Gastrocnemius medialis (tissue), 4 donors: ENCODE data around the gene BRF1.

Experiments used
- POLR2A ChIP-seq, 2 donors: fragments of 450-650 bp; IDR thresholded peaks; one replicate each; pipeline ENCODE4 v1.6.1; 2017; ENCODE audit warnings: antibody characterized with exemption in 2 of 2, mild to moderate bottlenecking in 2 of 2, moderate library complexity in 2 of 2
- TF ChIP-seq, protein P1 (sequence below), 5 experiments: fragments of 450-650 bp in 3 of 5; fragments of 200-600 bp in 2 of 5; sonication (generic) in 2 of 5; IDR thresholded peaks in 4 of 5; conservative IDR thresholded peaks in 1 of 5; 1 replicate in 4 of 5; 2 replicates in 1 of 5; pipeline ENCODE4 v1.5.1; 2016 to 2019; ENCODE audit warnings: antibody characterized with exemption in 5 of 5, mild to moderate bottlenecking in 3 of 5, moderate library complexity in 3 of 5

DNA sequence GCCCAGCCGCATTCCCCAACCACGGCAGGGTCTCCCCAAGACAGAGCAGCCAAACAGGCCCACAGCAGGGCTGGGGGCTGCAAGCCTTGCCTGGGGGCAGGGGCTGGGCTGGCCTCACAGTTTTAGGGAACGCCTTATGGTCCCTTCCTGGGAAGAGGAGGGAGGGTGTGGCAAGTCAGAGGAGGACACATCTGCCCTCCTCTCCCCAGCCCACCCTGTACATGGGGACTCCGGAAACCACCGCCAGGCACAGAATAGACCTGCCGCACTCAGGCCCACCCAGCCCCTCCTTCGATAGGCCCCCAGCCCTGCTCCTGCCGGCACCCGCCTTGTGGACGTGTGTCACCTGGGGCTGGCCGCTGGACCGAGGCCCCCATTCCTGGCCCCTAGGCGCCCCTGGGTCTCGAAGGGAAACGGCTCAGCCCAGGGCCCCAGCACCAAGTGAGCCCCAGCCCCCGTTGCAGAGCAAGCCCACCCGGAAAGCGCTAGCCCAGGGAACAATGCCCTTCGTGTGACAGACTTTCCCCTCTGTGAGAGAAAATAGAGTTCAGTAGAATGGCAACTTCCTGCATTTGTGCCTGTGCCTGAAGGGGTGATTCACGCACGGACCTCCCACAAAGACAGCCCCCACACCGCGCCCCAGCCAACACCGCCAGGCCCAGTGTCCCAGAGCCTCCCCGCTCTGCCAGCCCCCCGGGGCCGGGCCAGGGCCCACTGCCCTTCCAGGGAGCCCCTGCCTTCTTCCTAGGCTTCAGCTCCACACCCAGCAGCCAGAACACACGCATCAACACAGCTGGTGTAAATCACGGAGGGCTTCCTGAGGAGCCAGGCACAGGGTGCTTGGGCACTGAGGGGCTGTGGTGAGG lies 107.7 kb downstream of the BRF1 start:
- TF ChIP-seq, protein P1, sequence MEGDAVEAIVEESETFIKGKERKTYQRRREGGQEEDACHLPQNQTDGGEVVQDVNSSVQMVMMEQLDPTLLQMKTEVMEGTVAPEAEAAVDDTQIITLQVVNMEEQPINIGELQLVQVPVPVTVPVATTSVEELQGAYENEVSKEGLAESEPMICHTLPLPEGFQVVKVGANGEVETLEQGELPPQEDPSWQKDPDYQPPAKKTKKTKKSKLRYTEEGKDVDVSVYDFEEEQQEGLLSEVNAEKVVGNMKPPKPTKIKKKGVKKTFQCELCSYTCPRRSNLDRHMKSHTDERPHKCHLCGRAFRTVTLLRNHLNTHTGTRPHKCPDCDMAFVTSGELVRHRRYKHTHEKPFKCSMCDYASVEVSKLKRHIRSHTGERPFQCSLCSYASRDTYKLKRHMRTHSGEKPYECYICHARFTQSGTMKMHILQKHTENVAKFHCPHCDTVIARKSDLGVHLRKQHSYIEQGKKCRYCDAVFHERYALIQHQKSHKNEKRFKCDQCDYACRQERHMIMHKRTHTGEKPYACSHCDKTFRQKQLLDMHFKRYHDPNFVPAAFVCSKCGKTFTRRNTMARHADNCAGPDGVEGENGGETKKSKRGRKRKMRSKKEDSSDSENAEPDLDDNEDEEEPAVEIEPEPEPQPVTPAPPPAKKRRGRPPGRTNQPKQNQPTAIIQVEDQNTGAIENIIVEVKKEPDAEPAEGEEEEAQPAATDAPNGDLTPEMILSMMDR (IDR thresholded peaks at IDR 0.05 in 4 of 5, conservative IDR thresholded peaks at IDR 0.05 in 1 of 5), result no peak
- no peak for TF ChIP-seq POLR2A (IDR thresholded peaks at IDR 0.05)
